Measurements from ENCODE around the gene SLC9A7.
A peak's percentile ranks its signal among the peaks of the same experiment; 100 is the strongest.

Gene SLC9A7

DNA sequence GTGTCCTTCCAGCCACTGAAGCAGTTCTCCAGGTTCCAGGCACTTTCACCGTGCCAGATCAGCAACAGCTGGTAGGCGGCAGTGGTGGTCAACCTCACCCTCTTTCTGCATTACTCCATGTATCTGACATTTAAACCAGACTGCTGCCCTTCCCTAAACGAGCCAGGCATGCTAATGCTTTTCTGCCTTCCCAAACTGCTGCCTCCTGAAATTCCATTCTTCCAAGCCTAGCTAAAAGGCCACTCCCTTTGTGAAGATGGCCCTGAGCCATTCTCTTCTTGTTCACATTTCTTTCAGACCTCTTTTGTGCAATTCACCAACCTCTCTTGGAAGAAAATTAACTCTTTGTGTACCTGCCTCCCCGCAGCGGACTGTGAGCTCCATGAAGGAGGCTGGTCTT is 111.7 kb downstream of the SLC9A7 start:
- no peak for DNase-seq (ENCODE audit: low spot score)

- no peak for DNase-seq (ENCODE audit: low spot score)
These were observed 113.3 kb downstream of the SLC9A7 start for GRCh38 chrX:46645614-46646013.

GRCh38 chrX:46643636-46644035 is 115.3 kb downstream of the SLC9A7 start:
- DNase-seq (ENCODE audit: low spot score), result no peak

- peak; percentile 20 for DNase-seq (ENCODE audit: low spot score)
These were observed 116.8 kb downstream of the SLC9A7 start for GRCh38 chrX:46642145-46642544.

GRCh38 chrX:46637938-46638337 is 121.0 kb downstream of the SLC9A7 start:
- no peak for DNase-seq (ENCODE audit: low spot score)

DNA sequence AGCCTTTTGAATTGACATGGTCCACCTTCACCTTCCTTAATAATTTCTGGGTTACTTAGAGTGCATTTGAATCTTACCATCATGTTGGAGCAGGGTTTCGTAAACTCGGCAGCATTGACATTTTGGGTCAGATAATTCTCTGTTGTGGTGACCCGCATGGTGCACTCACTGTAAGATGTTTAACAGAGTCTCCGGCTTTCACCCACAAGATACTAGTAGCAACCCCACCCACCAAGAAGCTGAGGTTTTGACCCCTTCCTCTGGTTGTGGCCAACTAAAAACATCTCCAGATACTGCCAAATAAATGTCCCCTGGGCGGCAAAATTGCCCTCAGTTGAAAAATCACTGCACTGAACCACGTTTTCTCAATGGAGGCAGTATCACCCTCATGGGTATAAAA is 122.7 kb downstream of the SLC9A7 start:
- DNase-seq (ENCODE audit: low spot score), result no peak

GRCh38 chrX:46635186-46635585 is 123.7 kb downstream of the SLC9A7 start:
- DNase-seq (ENCODE audit: low spot score), result no peak

DNA sequence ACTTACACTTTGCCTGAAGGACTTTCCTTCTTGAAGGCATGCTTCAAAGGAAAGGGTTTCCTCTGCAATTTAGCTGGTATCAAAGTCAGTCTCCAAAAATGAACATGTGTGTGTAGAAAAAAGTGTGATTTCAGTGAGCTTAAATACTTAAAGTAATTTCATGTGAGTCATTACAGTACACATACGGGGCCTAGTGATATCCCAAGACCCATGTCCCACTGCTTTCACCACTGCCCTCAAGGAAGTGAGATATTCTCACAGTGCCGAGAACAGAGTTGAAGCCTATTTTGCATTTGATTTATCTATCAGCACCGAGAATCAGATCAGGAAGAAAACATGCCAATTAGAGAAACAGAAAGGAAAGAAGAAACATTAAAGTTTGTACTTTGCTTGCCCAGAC is 124.3 kb downstream of the SLC9A7 start:
- no peak for DNase-seq (ENCODE audit: low spot score)

- DNase-seq (ENCODE audit: low spot score), result no peak
These were observed 128.8 kb downstream of the SLC9A7 start for GRCh38 chrX:46630141-46630540.

DNA sequence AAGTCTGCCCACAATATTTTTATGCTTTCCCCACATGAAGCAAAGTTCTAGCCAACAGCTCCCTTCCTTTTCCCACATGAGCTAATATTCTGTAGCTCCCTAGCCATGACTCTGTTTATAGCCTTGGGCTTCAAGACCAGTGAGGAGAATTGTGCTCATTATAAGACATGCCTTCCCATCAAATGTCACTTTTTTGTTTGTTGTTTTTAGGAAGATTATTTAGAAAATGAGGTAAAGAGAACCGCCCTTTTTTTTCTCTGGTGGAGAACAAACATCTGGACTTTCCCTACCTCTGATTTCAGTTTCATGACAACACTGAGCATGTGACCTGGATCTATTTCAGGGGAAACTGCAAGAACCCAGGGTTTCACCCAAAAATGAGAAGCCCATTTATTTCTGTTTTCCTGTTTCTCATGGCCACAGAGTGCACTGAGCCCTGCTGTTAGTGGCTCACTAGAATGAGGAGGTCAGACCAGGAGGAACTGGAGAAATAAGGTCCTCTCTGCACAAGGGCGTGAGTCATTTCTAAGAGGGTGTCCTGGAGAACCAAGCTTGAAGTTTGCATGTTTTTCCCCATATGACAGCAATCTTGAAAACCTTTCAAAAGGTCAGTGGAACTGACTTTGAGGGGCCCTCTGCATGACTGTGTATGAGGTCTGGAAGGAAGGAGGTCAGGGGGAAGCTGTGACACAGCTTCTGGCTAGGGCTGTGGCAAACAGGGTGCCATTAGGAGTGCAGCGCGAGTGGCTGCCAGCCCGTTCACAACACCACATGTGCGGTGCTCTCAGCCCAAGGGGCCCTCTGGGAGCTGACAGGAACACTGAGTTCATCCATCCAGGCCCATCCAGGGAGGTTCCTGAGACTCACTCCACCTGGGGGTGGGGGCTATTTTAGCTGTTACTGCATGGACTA is 130.2 kb downstream of the SLC9A7 start:
- peak; percentile 9 for DNase-seq (ENCODE audit: low spot score)

GRCh38 chrX:46627711-46628419 is 131.1 kb downstream of the SLC9A7 start:
- peak; percentile 7 for DNase-seq (ENCODE audit: low spot score)

DNA sequence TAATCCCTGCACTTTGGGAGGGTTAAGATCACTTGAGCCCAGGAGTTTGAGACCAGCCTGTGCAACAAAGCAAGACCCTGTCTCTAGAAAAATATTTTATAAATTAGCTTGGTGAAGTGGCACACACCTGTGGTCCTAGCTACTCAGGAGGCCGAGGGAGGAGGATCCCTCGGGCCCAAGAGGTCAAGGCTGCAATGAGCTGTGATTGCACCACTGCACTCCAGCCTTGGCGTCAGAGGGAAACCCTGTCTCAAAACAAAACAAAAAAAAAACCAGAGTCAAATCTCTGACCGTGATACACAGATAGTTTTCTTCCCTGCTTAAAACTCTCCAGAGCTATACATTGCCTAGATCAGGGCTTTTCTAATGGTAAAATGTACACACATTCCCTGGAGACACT is 131.9 kb downstream of the SLC9A7 start:
- DNase-seq (ENCODE audit: low spot score), result no peak

DNA sequence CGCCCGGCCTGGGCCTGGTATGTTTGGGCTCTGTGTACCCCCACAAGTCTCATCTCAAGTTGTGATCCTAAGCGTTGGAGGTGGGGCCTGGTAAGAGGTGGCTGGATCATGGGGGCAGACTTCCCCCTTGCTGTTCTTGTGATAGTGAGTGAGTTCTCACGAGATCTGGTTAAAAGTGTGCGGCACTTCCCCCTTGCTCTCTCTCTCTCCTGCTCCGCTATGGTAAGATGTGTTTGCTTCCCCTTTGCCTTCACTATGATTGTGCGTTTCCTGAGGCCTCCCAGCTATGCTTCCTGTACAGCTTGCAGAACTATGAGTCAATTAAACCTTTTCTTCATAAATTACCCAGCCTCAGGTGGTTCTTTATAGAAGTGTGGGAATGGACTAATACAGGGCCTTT is 132.4 kb downstream of the SLC9A7 start:
- peak; percentile 47 for DNase-seq (ENCODE audit: low spot score)

DNA sequence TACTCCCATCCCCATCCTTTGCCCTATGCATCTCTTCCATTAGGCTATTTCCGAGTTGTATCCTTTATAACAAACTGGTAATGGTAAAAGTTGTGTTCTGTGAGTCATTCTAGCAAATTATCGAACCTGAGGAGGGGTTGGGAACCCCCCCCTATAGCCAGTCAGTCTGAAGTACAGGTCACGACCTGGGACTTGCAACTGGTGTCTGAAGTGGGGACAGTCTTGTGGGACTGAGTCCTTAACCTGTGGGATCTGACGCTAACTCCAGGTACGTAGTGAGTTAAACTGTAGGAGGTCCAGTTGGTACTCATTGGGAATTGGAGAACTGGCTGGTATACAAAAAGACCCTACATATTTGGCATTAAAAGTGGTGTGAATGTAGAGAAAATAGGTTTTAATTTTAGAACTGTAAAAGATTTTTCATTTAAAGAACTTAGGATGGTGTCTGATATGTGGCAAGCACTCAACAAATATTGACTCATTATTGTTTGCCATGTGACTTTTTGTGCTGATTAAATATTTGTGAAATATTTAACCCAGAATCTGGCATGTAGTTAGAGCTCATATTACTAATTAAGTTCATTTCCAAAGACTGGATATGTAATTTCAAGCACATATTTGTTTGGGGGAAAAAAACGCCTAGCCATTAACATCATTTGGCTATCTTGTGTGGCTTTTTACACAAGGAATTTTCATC is 134.7 kb downstream of the SLC9A7 start:
- no peak for DNase-seq (ENCODE audit: low spot score)

DNA sequence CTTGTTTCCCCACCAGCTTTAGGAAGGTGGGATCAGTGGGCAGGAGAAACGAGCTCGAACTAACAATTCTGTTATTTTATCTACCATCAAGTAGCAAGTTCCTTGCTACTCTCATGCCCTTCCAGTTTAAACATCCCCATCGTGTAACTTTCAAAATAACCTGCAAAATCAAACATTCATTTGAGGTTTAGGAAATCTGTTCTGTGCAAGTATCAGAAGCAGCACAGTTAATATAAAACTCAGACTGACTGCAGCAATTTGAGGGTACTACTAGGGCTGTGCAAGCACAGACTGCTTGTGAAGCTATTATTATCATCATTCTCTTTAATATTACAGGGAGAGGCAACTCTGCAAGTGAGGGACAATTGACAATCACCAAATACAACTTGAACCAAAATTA is 137.3 kb downstream of the SLC9A7 start:
- no peak for DNase-seq (ENCODE audit: low spot score)

GRCh38 chrX:46620505-46620904 is 138.4 kb downstream of the SLC9A7 start:
- no peak for DNase-seq (ENCODE audit: low spot score)

- DNase-seq (ENCODE audit: low spot score), result no peak
These were observed 140.0 kb downstream of the SLC9A7 start for GRCh38 chrX:46618947-46619346.

GRCh38 chrX:46617906-46618305 is 141.0 kb downstream of the SLC9A7 start:
- DNase-seq (ENCODE audit: low spot score), result no peak

DNA sequence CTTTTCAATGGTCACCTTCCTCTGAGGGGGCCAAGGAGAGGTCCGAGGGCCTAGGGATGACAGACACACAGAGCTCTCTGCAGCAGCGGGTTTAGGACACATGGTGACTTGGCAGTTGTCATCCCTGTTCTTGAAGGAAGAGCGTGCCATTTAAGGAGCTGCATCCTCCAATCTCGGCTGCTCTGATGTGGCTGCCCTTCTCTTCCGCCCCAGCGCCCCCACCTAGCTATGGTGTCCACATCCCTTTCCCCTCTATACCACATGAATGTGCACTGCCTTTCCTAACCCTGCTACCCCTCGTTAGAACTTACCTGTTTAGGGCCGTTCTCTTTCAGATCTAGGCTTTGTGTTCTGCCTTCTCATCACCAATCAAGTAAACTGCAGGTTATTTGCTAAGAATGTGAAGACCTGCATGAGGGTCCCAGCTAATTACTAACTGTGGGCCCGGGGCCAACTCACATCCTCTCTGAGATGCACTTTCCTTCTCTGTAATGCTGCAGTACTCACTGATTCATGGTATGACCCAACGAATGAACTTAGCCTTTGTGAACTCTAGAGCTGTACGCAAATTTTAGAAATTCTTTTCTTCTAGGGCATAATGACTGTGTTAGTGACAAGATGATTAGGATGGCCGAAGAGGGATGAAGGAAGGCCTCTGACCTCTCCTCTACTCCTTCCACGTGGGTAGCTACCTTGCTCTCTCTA is 147.1 kb downstream of the SLC9A7 start:
- no peak for DNase-seq (ENCODE audit: low spot score)

DNA sequence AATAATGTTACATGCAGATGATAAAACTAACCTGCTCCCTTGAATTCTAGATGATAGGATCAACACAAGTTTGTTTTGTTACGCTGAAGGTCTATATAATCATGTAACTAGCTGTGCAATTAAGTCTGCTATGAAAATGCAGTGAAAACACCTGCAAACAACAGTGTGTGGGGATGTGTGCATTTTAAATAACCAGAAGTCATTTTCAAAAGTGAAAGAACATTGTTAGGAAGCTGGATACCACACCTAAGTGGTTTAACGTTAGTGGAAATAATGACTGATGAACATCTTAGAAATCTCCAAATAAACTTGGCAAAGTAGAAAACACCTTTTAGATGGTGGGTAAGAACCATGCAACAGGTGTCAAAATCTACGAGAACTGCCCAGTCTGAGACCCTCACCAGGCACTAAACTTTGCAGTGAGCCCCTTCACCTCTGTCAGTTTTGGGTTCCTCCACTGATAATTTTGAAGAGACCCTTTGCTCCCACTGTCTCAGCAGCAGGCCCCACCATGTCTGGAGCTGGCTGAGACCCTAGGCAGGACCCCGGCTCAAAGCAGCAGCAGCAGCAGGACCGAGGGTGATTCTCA is 148.8 kb downstream of the SLC9A7 start:
- no peak for DNase-seq (ENCODE audit: low spot score)

DNA sequence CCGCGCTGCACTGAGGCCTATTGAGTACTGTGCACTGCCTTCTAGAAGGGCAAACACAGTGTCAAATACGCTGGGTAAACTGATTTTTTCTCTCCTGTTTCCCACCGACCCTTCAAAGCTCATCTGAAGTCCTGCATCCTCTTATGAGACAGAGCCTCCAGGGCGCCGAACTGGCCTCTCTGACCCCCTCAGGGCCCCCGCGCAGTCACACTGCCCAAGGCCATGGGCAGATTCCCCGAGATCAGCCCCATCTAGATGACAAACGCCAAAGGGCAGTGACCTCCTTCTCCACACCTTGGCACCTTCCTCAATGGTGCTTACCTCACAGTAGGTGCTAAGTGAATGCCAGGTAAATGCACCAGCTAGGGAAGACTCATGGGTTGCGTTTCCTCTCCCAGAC is 151.0 kb downstream of the SLC9A7 start:
- no peak for DNase-seq (ENCODE audit: low spot score)
